K562 treated with DMSO at 1 percent for 48 hours (cell line): ENCODE results near the gene ZNF124. TPM values are rescaled to one million over a fixed set of nuclear protein-coding genes. Genes with fewer than 3 reads are reported as not detected.

Experiments used
- total RNA-seq: library from RNA; unstranded; fragments of 300-600 nt; gene quantifications from 2 replicates; pipeline ENCODE4 v1.2.3, GENCODE V29; 2022; ENCODE audit warnings: low replicate concordance; ENCODE audit errors: extremely low read depth

Gene ZNF124
- not detected in 2 replicates for total RNA-seq

GRCh38 chr1:247171875-247172563 is at the start of gene ZNF124:
ZNF124 (minus strand) TSS chr1:247172020; CDS start chr1:247171877, 143 bp downstream.

Other genes with a start within 250 kb of the ZNF124 start
- gene AHCTF1, start 240.1 kb downstream of the ZNF124 start, total RNA-seq, result not detected in 2 replicates
- gene ZNF695, start 164.0 kb downstream of the ZNF124 start, total RNA-seq, result not detected in 2 replicates
- not detected in 2 replicates for gene ZNF670, start 93.2 kb downstream of the ZNF124 start, total RNA-seq
- gene ZNF669, start 67.7 kb downstream of the ZNF124 start, total RNA-seq, result not detected in 2 replicates
- not detected in 2 replicates for gene VN1R5, start 84.1 kb upstream of the ZNF124 start, total RNA-seq
- not detected in 2 replicates for gene ZNF496, start 159.8 kb upstream of the ZNF124 start, total RNA-seq
- not detected in 2 replicates for gene NLRP3, start 244.2 kb upstream of the ZNF124 start, total RNA-seq